Activated CD4-positive, alpha-beta T cell treated with anti-CD3 and anti-CD28 coated beads, Interleukin-2, amount 50 U/mL, for 1 hour (primary cell): ENCODE measurements around the gene HERC5.
A peak's percentile ranks its signal among the peaks of the same experiment; 100 is the strongest.

Source experiments
- DNase-seq: peaks from one replicate; pipeline ENCODE4 v3.0.0-alpha.2; 2020

HERC5 gene

DNA sequence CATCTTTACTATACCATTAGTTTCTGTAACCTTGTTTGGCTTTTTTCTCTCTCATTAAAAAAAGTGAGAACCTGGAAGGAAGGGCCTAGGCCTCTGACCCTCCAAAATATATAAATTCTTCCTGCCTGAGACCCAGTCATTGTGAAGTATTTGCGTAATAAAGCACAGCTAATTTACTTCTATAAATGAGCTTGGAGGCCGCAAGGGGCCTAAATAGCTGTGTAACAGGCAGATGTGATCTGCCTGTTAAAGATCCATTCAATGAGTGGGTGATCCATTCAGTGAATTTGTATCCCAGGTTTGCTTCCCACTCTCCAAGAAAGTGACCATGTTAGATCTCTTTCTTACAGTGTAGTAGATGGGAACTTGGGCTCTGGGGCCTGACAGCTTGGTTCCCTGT, 67.3 kb downstream of the HERC5 start:
- no peak for DNase-seq

DNA sequence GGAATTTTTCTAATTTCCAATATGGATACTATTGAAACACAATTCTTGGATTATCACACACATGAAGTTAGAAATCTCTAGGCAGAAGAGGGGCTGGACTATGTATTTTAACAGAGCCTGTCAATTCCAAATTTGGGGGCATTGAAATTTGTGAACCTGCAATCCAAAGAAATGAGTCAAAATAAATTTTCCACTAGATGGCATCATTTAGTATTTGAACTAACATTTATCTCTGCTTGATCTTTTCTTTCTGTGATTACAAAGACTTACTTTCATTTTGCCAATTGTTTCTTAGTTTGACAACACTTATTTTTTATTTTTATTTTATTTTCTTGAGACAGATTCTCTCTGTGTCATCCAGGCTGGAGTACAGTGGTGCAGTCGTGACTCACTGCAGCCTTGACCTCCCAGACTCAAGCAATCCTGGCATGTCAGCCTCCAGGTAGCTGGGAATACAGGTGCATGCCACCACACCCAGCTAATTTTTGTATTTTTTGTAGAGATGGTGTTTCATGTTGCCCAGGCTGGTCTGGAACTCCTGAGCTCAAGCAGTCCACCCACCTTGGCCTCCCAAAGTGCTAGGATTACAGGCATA, 69.4 kb downstream of the HERC5 start:
- DNase-seq = no peak

DNA sequence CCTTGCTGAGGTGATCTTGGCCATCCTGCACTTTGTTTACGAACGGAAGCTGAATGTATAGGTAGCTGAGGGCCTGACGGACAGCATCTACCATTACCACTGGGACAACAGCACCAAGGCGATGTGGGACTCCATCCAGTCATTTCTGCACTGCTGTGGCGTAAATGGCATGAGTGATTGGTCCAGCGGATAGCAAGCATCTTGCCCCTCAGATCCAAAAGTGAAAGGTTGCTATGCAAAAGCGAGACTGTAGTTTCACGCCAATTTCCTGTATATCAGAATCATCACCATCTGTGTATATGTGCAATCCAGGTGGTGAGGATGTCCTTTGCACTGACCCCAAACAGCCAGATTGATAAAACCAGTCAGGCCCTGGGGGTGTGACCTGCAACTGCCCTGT, 70.9 kb downstream of the HERC5 start:
- DNase-seq = no peak

DNA sequence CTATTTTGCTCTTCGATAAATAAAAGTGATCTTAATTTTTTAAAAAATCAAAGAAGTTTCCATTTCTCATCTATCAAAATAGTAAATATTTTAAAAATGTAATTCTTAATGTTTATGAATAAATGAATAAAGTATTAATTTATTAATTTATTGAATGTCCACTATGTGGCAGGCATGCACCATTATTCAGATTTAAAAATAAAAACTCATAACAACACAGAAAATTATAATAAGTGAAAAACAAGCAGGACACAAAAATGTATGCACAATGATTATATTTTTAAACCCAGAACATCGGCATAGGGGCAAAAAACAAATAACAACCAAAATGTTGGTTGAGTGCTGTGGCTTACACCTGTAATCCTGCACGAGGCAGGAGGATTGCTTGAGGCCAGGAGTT, 71.9 kb downstream of the HERC5 start:
- DNase-seq = no peak

DNA sequence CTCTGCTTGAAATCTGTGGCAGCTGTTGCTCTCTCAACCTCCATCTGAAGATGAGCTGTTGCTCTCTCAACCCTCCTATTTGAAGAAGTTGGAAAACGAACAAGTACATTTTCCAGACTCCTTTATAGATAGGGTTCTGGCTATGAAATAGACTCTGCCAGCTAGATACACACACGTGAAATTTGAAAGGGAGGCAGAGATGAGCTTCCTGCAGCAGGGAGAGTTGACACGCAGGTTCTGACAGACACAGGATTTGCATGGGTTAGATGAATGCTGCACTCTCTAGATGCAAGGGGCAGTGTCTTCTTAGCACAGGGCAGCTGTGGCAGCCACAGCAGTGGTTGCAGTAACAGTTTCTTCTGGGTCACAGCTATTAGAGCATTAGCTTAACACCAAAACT, 74.6 kb downstream of the HERC5 start:
- no peak for DNase-seq

DNA sequence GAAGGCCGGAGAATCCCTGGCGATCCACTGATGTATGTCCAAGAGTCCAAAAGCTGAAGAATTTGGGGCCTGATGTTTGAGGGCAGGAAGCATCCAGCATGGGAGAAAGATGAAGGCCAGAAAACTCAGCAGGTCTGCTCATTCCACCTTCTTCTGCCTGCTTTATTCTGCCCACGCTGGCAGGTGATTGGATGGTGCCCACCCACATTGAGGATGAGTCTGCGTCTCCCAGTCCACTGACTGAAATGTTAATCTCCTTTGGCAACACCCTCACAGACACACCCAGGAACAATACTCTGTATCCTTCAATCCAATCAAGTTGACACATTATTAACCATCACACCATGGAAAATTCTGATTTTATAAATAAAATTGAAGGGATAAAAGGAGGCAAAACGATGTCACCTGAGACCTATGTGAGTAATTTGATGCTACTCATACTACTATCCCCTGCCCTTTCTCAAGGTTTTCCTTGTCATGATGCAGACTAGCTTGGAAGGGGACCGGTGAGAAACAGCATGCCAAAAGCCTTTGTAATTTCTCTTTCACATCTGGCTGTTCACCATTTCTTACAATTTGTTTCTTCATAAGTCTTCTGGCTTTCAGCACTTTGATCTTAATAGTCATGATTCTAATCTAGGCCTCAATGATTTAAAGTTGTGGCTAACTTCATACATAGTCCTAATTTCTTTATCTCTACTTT, 76.3 kb downstream of the HERC5 start:
- no peak for DNase-seq

DNA sequence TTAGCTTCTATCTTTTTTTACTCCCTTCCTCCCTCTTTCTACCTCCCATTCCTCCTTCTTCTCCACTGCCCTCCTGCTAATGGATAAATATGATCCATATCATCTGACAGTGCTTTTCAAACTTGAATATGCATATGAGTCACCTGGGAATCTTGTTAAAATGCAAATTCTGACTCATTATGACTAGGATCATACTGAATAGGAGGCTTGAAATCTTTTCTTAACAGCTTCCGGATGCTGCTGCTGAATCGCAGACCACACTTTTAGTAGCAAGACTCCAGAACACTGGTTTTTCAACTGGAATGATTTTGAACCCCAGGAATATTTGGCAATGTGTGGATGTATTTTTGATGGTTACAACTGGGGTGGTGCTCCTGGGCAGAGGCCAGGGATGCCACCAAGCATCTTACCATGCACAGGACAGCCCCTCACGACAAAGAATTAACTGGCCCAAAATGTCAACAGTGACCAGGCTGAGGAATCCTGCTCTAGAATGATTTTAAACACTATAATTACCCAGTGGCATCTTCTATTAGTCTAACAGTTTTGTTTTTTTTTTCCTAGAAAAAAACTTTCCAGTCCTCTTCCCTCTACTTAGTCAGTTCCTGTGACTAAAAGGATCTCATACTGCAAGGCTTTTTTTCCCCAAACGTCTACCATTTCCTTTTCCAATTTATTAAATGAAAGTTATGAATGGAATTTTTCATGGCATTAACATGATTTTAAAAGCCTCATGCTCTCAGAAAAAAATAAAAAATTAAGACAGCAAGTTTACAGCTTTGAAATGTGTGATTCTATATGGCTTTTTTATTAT, 77.2 kb downstream of the HERC5 start:
- DNase-seq = no peak

DNA sequence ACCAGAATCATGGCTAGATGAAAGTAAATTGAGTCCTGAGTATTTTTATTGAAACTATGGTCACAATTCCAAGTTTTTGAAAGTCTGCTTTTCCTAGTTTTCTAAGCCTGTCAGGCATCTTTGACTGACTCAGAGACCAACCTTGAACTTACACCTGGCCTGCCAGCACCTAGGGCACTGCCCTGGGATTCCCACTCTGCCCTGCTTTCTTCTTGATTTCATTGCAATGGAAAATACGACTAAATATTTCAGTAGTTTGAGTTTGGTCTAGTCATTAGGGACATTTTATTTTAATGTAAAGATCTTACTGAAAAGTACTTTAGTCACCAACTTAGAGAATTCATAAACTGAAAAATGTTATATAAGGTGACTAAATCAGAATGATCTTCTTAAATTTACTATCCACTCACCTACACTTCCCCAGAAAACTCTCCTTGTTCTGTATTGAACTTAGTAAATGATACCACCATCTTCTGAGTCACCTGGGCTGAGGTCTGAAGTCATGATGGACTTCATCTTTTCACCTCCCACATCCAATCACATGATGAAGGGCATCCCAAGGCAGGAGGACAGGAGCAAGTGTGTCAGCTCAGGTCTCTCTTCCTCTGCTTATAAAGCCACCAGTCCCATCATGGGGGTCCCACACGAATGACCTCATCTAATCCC, 78.3 kb downstream of the HERC5 start:
- no peak for DNase-seq

DNA sequence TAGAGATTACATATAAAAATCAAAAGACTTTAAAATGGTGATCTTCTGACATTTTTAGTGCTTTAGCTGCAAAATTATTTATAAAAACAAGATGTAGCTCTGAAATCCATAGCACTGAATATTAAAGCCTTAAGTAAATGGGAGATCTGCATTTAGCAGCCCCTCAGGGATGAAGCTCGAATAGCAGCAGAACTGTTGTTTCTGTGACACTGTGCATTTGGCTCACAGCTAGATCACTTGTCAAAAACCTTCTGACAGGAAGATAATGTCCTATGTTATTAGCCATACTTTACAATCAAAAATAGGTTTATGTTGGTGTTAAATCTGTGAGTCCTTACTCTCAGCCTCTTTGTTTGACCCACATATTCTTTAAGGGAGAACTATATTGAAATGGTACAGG, 80.8 kb downstream of the HERC5 start:
- no peak for DNase-seq

DNA sequence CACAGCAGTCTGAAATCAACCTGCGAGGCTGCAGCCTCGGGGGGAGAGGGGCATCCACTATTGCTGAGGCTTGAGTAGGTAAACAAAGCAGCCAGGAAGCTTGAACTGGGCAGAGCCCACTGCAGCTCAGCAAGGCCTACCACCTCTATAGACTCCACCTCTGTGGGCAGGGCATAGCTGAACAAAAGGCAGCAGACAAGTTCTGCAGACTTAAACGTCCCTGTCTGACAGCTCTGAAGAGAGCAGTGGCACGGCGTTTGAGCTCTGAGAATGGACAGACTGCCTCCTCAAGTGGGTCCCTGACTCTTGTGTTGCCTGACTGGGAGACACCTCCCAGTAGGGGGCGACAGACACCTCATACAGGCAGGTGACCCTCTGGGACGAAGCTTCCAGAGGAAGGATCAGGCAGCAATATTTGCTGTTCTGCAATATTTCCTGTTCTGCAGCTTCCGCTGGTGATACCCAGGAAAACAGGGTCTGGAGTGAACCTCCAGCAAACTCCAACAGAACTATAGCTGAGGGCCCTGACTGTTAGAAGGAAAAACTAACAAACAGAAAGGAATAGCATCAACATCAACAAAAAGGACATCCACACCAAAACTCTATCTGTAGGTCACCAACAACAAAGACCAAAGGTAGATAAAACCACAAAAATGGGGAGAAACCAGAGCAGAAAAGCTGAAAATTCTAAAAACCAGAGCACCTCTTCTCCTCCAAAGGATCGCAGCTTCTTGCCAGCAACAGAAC, 82.6 kb downstream of the HERC5 start:
- peak; percentile 70 for DNase-seq

DNA sequence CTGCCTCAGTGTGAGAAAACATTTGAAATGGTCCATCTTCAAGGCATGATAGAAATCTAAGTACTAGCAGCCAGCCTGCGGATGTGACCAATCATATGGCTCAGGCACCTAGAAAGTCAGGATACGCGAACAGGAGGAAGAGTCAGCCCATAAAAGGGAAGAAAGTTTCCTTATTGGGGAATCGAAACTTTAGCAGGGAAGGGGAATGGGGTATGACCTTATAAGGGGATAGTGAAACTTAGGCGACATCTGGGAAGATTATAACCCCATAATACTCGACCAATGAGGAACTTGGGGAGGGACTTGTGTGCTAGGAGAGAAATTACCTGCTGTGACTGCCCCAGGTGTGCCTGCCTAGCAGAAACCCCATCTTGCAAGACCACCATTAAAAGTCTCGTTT, 92.9 kb downstream of the HERC5 start:
- no peak for DNase-seq
